HG02938 (cell line): Measurements from ENCODE around the gene GLDC.
A peak's percentile ranks its signal among the peaks of the same experiment; 100 is the strongest.

Experiments used
- ATAC-seq: cut with Tn5 transposase; IDR thresholded peaks from one replicate; pipeline ENCODE4 v1.9.1; 2021; ENCODE audit warnings: mild to moderate bottlenecking, moderate library complexity; ENCODE audit not compliant: unreplicated experiment

The GLDC gene

GRCh38 chr9:6665628-6666027 is 20.1 kb upstream of the GLDC start:
- ATAC-seq: no peak

GRCh38 chr9:6664204-6664680 is 18.7 kb upstream of the GLDC start:
- ATAC-seq: no peak

GRCh38 chr9:6660512-6660911 is 15.0 kb upstream of the GLDC start:
- no peak for ATAC-seq

DNA sequence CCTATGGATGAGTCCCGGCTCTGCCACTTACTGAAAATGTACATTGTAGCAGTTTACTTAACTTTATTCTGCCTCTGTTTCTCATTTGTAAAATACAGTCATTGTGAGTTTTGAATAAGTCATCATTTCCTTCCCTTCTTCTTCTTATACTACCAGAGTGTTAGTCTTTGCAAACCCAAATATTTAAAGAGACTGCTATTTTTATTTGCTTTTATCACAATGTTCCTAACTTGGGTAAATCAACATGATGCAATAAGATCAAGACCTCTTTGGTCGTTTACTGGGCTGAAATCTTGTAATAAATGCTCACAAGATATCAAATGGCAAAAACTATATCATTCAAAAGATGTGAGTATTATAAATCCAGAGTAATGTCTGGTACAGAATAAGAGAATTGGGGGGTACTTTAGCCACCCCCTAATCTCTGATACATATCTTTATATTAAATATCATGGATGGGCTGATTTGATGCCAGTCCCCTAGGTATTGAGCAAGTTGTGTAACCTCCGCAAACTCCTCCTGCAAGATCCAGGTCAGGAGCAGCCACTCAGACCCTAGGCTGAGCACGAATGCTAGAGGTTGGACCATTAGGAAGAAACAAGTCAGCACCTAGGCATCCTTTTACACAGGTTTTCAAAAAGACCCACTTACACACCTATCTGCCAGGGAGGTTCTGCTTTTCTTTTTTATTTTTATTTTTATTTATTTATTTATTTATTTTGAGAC is 13.3 kb upstream of the GLDC start:
- no peak for ATAC-seq

GRCh38 chr9:6656614-6657300 is 11.2 kb upstream of the GLDC start:
- ATAC-seq: no peak

- ATAC-seq: peak; percentile 93
Observed at GRCh38 chr9:6655036-6655435, 9.5 kb upstream of the GLDC start.

DNA sequence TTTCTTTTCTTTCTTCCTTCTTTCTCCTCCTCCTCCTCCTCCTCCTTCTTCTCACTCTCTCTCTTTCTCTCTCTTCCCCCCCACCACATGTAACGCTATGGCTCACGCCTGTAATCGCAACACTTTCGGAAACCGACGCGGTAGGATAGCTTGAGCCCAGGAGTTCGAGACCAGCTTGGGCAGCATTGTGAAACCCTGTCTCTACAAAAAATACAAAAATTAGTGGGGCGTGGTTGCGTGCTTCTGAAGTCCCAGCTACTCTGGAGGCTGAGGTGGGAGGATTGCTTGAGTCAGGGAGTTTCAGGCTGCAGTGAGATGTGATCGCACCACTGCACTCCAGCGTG is 736 bp upstream of the GLDC start:
- ATAC-seq: no peak

- peak; percentile 31 for ATAC-seq
Observed at GRCh38 chr9:6645105-6645354, 499 bp downstream of the GLDC start.

GRCh38 chr9:6644346-6645104 is 1.0 kb downstream of the GLDC start:
- no peak for ATAC-seq

- ATAC-seq: no peak
Observed at GRCh38 chr9:6641961-6642360, 3.6 kb downstream of the GLDC start.

GRCh38 chr9:6641561-6641960 is 4.0 kb downstream of the GLDC start:
- no peak for ATAC-seq

- no peak for ATAC-seq
Observed at GRCh38 chr9:6641056-6641455, 4.5 kb downstream of the GLDC start.

GRCh38 chr9:6640268-6641051 is 5.1 kb downstream of the GLDC start:
- ATAC-seq: no peak

- no peak for ATAC-seq
Observed at GRCh38 chr9:6639622-6640021, 5.9 kb downstream of the GLDC start.

DNA sequence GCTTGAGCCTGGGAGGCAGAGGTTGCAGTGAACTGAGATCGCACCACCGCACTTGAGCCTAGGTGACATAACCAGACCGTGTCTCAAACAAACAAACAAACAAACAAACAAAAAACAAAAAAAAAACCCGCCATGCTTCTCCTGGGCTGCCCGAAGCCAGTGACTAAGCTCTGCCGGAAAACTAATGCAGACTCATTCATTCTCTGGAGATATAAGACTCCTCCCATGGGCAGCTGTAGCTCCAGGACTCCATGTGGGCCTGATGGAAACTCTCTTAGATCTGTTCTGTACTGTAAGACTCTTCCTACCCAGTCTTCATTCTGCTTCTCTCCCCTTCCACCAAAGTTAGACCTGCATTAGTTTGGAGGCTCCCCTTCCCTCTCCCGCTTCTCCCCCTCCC is 11.1 kb downstream of the GLDC start:
- no peak for ATAC-seq

DNA sequence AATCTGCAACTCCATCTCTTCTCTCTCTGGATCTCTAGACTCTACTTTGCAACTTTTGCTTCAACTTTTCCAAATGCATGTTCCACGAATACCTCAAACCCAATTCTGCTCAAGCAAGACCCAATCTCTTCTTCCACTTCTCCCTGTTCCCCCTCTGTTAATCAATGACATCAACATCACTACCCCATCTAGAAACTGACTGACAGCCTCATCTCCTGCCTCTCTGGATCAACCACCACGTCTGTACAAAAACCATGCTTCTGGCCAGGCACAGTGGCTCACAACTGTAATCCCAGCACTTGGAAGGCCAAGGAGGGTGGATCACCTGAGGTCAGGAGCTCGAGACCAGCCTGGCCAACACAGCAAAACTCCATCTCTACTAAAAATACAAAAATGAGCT is 12.2 kb downstream of the GLDC start:
- ATAC-seq: no peak

DNA sequence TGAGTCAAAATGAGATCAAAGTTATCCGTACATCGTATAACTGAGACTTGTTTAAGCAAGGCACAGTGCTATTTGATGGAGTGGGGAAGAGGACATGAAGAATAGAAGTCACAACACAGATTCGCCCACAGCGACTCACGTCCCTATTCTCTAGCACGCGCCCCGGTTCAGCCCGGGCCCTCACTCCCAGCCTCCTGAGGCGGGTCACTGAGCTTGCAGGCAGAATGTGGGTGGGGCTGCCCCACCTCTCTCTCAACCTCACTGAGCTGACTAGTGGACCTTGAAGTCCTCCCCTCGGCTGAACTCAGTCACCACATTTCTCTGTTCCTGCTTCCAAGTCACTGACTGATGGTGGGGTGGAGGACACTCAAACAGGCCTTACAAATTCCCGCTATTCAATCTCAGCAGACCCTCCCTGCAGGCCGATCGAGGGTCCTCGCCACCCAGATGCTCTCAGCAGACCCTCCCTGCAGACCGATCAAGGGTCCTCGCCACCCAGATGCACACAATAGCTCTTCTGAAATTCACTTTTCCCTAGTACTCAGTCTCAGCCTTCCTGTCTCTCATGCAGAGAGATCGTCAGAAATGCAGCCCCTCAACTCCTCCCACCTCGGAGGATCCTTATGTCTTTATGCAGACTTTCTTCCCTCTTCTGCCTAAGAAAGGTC is 12.9 kb downstream of the GLDC start:
- ATAC-seq: peak; percentile 99

- ATAC-seq: no peak
Observed at GRCh38 chr9:6631207-6631512, 14.4 kb downstream of the GLDC start.

GRCh38 chr9:6630502-6631206 is 14.9 kb downstream of the GLDC start:
- ATAC-seq: no peak

- ATAC-seq: no peak
Observed at GRCh38 chr9:6628704-6629103, 16.8 kb downstream of the GLDC start.
